ENCODE measurements around the gene HAVCR1. TPM values are rescaled to one million over a fixed set of nuclear protein-coding genes. Genes with fewer than 3 reads are reported as not detected.
"Not testable (repeated sequence)": the region's sequence is repeated elsewhere in the genome, so short reads cannot be mapped to it uniquely, and the experiment has no call there.

Gene HAVCR1
- total RNA-seq, 1 experiment from 2014 or later = not detected

- H3K4me3 Mint-ChIP-seq (ENCODE audit: unreplicated experiment) = no peak overlapping the region
- intact Hi-C loops (cut with micrococcal nuclease) = no loop called here
- DNase-seq (ENCODE audit: unreplicated experiment) = peak; percentile 72
- no TSS peak for BruUV-seq (replicated peaks)
- no peaks in the 10 kb centered on the region for H3K36me3 Mint-ChIP-seq (ENCODE audit: insufficient read depth, unreplicated experiment)
- H3K27ac Mint-ChIP-seq (ENCODE audit: low read depth, unreplicated experiment) = peak overlapping the region; percentile 40
- no peak for TF ChIP-seq CTCF (IDR thresholded peaks at IDR 0.05; ENCODE audit: unreplicated experiment)
- H3K4me1 Mint-ChIP-seq (ENCODE audit: insufficient read depth, unreplicated experiment) = peaks cover 26% of the 10 kb centered on the region
- H3K9me3 Mint-ChIP-seq (ENCODE audit: unreplicated experiment) = no peaks in the 10 kb centered on the region
- ChIA-PET CTCF (interaction anchor here (0.5 to 2.7 kb wide), 5 partner anchors 16 to 669 kb away, joined by 3 to 6 read pairs (median 5); no protein-coding TSS in a partner anchor), POLR2A (interaction anchor here (0.7 to 1.0 kb wide), 4 partner anchors 14 to 165 kb away, joined by 3 to 4 read pairs (median 3); partner anchors contain the start of gene MED7)
- H3K27me3 Mint-ChIP-seq (ENCODE audit: insufficient read depth, unreplicated experiment) = no peaks in the 10 kb centered on the region
Observed at GRCh38 chr5:157046041-157046440, 12.9 kb downstream of the HAVCR1 start.

- DNase-seq (ENCODE audit: unreplicated experiment) = no peak
- H3K9me3 Mint-ChIP-seq (ENCODE audit: unreplicated experiment) = no peaks in the 10 kb centered on the region
- no TSS peak for BruUV-seq (replicated peaks)
- H3K4me3 Mint-ChIP-seq (ENCODE audit: unreplicated experiment) = no peak overlapping the region
- CTCF ChIA-PET = interaction anchor here (0.5 to 2.7 kb wide), 9 partner anchors 16 to 670 kb away, joined by 3 to 6 read pairs (median 5); no protein-coding TSS in a partner anchor
- H3K4me1 Mint-ChIP-seq (ENCODE audit: insufficient read depth, unreplicated experiment) = peaks cover 26% of the 10 kb centered on the region
- H3K36me3 Mint-ChIP-seq (ENCODE audit: insufficient read depth, unreplicated experiment) = no peaks in the 10 kb centered on the region
- intact Hi-C loops (cut with micrococcal nuclease) = no loop called here
- TF ChIP-seq CTCF (IDR thresholded peaks at IDR 0.05; ENCODE audit: unreplicated experiment) = no peak
- H3K27ac Mint-ChIP-seq (ENCODE audit: low read depth, unreplicated experiment) = peak overlapping the region; percentile 40
- POLR2A ChIA-PET = interaction anchor here (0.7 to 1.0 kb wide), 3 partner anchors 14 to 164 kb away, joined by 3 to 4 read pairs (median 3); partner anchors contain the start of gene MED7
- H3K27me3 Mint-ChIP-seq (ENCODE audit: insufficient read depth, unreplicated experiment) = no peaks in the 10 kb centered on the region
Observed at GRCh38 chr5:157045601-157046000, 13.3 kb downstream of the HAVCR1 start.

- Mint-ChIP-seq H3K36me3 (ENCODE audit: insufficient read depth, unreplicated experiment) (no peaks in the 10 kb centered on the region), H3K4me1 (ENCODE audit: insufficient read depth, unreplicated experiment) (no peaks in the 10 kb centered on the region), H3K27ac (ENCODE audit: low read depth, unreplicated experiment) (no peak overlapping the region), H3K9me3 (ENCODE audit: unreplicated experiment) (no peaks in the 10 kb centered on the region), H3K4me3 (ENCODE audit: unreplicated experiment) (no peak overlapping the region), H3K27me3 (ENCODE audit: insufficient read depth, unreplicated experiment) (no peaks in the 10 kb centered on the region)
- POLR2A ChIA-PET = interaction anchor here (0.6 kb wide), 1 partner anchor 1468 kb away, joined by 3 read pairs; no protein-coding TSS in a partner anchor
- CTCF ChIA-PET = interaction anchor here (1.3 kb wide), 1 partner anchor 11 kb away, joined by 5 read pairs; no protein-coding TSS in a partner anchor
- no TSS peak for BruUV-seq (replicated peaks)
- intact Hi-C loops (cut with micrococcal nuclease) = no loop called here
- TF ChIP-seq CTCF (IDR thresholded peaks at IDR 0.05; ENCODE audit: unreplicated experiment) = no peak
- no peak for DNase-seq (ENCODE audit: unreplicated experiment)
Observed at GRCh38 chr5:157038568-157039187, 20.2 kb downstream of the HAVCR1 start.

- DNase-seq (ENCODE audit: unreplicated experiment); H3K4me3 Mint-ChIP-seq (ENCODE audit: unreplicated experiment); H3K36me3 Mint-ChIP-seq (ENCODE audit: insufficient read depth, unreplicated experiment); intact Hi-C loops (cut with micrococcal nuclease); H3K4me1 Mint-ChIP-seq (ENCODE audit: insufficient read depth, unreplicated experiment); BruUV-seq (replicated peaks); H3K9me3 Mint-ChIP-seq (ENCODE audit: unreplicated experiment); POLR2A ChIA-PET; H3K27ac Mint-ChIP-seq (ENCODE audit: low read depth, unreplicated experiment); CTCF ChIA-PET: not testable (repeated sequence)
- H3K27me3 Mint-ChIP-seq (ENCODE audit: insufficient read depth, unreplicated experiment) = peaks cover 22% of the 10 kb centered on the region
Observed at GRCh38 chr5:157034106-157035072, 24.5 kb downstream of the HAVCR1 start.
